DOHH2 (cell line): Measurements from ENCODE around the gene PTPN18.
"Not testable (repeated sequence)": the region's sequence is repeated elsewhere in the genome, so short reads cannot be mapped to it uniquely, and the experiment has no call there.

Source experiments
- H3F3A ChIP-seq: fragments of 200-600 bp; sonication (generic), shearing (Covaris generic); 2 replicates; pipeline ENCODE4 v1.6.0; 2016; ENCODE audit warnings: antibody characterized with exemption, mild to moderate bottlenecking; ENCODE audit not compliant: control insufficient read depth, insufficient read depth
- H3K27ac ChIP-seq: fragments of 200-600 bp; sonication (generic); 2 replicates; pipeline ENCODE4 v1.5.1; 2014; ENCODE audit warnings: low read depth, mild to moderate bottlenecking, low read length, moderate library complexity
- H3K27me3 ChIP-seq: fragments of 200-600 bp; sonication (generic); 2 replicates; pipeline ENCODE4 v1.6.1; 2014; ENCODE audit warnings: mild to moderate bottlenecking, low read length, mixed read lengths; ENCODE audit not compliant: control insufficient read depth
- H3K36me3 ChIP-seq: fragments of 200-600 bp; sonication (generic); 2 replicates; pipeline ENCODE4 v1.6.1; 2014; ENCODE audit warnings: mild to moderate bottlenecking, low read length, moderate library complexity, mixed read lengths; ENCODE audit not compliant: control insufficient read depth
- H3K4me1 ChIP-seq: fragments of 200-600 bp; sonication (generic); 2 replicates; pipeline ENCODE4 v1.6.1; 2014; ENCODE audit warnings: mild to moderate bottlenecking, low read length, mixed read lengths; ENCODE audit not compliant: control insufficient read depth
- H3K4me2 ChIP-seq: fragments of 200-600 bp; sonication (generic); 2 replicates; pipeline ENCODE4 v1.6.0; 2014; ENCODE audit warnings: mild to moderate bottlenecking, low read length, moderate library complexity
- H3K4me3 ChIP-seq: fragments of 200-600 bp; sonication (generic); 2 replicates; pipeline ENCODE4 v1.5.1; 2014; ENCODE audit warnings: mild to moderate bottlenecking, low read length, mixed read lengths
- H3K79me2 ChIP-seq: fragments of 200-600 bp; sonication (generic); 2 replicates; pipeline ENCODE4 v1.6.1; 2014; ENCODE audit warnings: mild to moderate bottlenecking, low read length, mixed read lengths; ENCODE audit not compliant: control insufficient read depth
- H3K9me2 ChIP-seq: fragments of 200-600 bp; sonication (generic); replicated peaks from 2 replicates; pipeline ENCODE4 v1.6.1; 2014; ENCODE audit warnings: mild to moderate bottlenecking, low read length, mixed read lengths; ENCODE audit not compliant: control insufficient read depth
- H3K9me3 ChIP-seq: fragments of 200-600 bp; sonication (generic); 2 replicates; pipeline ENCODE4 v1.6.1; 2014; ENCODE audit warnings: antibody characterized with exemption, low read length, mixed read lengths; ENCODE audit not compliant: control insufficient read depth, insufficient read depth
- H4K20me1 ChIP-seq: fragments of 200-600 bp; sonication (generic); 2 replicates; pipeline ENCODE4 v1.6.0; 2014; ENCODE audit warnings: low read depth, mild to moderate bottlenecking, antibody characterized with exemption, low read length, moderate library complexity; ENCODE audit not compliant: control insufficient read depth, insufficient read depth
- CTCF ChIP-seq: fragments of 200-600 bp; sonication (generic); IDR thresholded peaks from one replicate; pipeline ENCODE4 v1.5.1; 2014; ENCODE audit warnings: antibody characterized with exemption, mild to moderate bottlenecking, low read depth, low read length; ENCODE audit not compliant: poor library complexity, severe bottlenecking
- EZH2phosphoT487 ChIP-seq: fragments of 200-600 bp; sonication (generic); IDR thresholded peaks from 2 replicates; pipeline ENCODE4 v1.6.1; 2017; ENCODE audit warnings: borderline replicate concordance, mild to moderate bottlenecking, antibody characterized with exemption, low read length, moderate library complexity, mixed read lengths

PTPN18 gene

GRCh38 chr2:130391872-130392670 lies 36.2 kb downstream of the PTPN18 start:
- Histone ChIP-seq H3K36me3 (peaks cover 8% of the 10 kb centered on the region; the same call in 1 of the 2 replicates), H3K27me3 (no peaks in the 10 kb centered on the region), H3K4me2 (peak overlapping the region; percentile 80), H3K4me1 (peaks cover 71% of the 10 kb centered on the region), H4K20me1 (no peaks in the 10 kb centered on the region), H3K9me2 (no peaks in the 10 kb centered on the region), H3K9me3 (no peaks in the 10 kb centered on the region), H3K4me3 (peak overlapping the region; percentile 74), H3F3A (peaks cover 33% of the 10 kb centered on the region), H3K27ac (peak overlapping the region; percentile 99), H3K79me2 (peaks cover 18% of the 10 kb centered on the region)
- TF ChIP-seq EZH2phosphoT487 (no peak), CTCF (no peak)

GRCh38 chr2:130393318-130393910 lies 37.6 kb downstream of the PTPN18 start:
- peaks cover 18% of the 10 kb centered on the region for H3K79me2 ChIP-seq
- H3K9me2 ChIP-seq, result no peaks in the 10 kb centered on the region
- peak overlapping the region; percentile 80 for H3K4me2 ChIP-seq
- TF ChIP-seq EZH2phosphoT487 (no peak), CTCF (no peak)
- H3K27me3 ChIP-seq, result no peaks in the 10 kb centered on the region
- H3F3A ChIP-seq, result peaks cover 21% of the 10 kb centered on the region
- peak overlapping the region; percentile 74 for H3K4me3 ChIP-seq
- no peaks in the 10 kb centered on the region for H3K9me3 ChIP-seq
- peak overlapping the region; percentile 99 for H3K27ac ChIP-seq
- H4K20me1 ChIP-seq, result no peaks in the 10 kb centered on the region
- H3K4me1 ChIP-seq, result peaks cover 58% of the 10 kb centered on the region
- peaks cover 8% of the 10 kb centered on the region; the same call in 1 of the 2 replicates for H3K36me3 ChIP-seq

DNA sequence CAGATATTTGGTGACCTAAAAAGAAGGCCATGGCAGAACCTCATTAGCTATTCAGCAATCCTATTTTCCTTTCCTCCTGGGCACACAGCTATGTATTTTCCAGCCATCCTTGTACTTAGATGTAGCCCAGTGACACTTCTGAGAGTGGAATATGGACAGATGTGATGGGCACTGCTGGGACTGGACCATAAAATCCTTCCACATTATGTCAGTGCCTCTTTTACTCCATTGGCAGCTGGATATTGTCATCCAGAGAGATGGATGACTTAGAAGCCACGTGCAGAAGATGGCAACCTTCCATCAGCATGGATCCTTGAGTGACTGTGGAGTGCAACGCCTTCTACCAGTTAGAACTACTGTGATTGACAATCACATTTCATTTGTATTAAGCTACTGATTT lies 50.4 kb downstream of the PTPN18 start:
- H3K4me3 ChIP-seq, H3K4me1 ChIP-seq, H3F3A ChIP-seq, H3K36me3 ChIP-seq, H3K27ac ChIP-seq, H3K9me2 ChIP-seq, H3K27me3 ChIP-seq, H3K4me2 ChIP-seq, H3K79me2 ChIP-seq, H3K9me3 ChIP-seq, H4K20me1 ChIP-seq: not testable (repeated sequence)

DNA sequence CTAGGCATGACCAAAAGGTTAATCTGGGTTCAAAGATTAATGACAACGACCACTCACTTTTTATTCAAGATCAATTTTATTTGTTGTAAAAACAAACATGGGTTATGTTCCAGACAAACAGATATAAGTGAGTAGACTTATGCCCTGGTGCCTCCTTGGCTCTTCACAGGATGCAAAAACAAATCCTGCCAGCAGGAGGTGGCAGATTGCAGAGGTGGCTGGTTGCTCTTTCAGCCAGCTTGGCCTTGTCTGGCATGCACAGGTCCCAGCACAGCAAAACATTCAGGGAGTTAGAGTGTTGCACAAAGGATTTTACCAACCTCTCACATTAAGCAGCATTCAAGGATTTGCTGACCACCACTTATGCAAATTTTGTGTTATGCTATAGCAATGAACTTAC lies 60.8 kb downstream of the PTPN18 start:
- H3K4me2 ChIP-seq, H3K4me3 ChIP-seq, H3F3A ChIP-seq, H3K79me2 ChIP-seq, H3K9me3 ChIP-seq, H3K27ac ChIP-seq, H4K20me1 ChIP-seq, H3K36me3 ChIP-seq, H3K27me3 ChIP-seq, H3K4me1 ChIP-seq, H3K9me2 ChIP-seq: not testable (repeated sequence)

DNA sequence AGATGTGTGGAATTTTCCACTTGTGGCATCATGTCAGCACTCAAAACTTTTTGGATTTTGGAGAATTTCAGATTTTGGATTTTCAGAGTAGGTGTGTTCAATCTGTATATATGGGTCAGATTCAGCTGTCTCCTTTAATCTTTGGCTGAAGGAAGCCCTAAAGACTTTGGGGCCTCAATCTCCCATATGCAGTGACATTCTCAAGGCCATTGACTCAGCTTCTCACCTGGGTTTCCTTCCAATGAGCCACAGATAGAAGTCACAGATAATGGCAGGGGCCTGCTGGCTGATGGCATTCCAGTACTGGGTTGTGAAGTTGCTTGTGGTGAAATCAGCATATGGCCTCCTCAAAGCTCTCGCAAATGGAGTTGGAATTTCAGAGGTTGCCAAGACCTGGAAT lies 63.0 kb downstream of the PTPN18 start:
- H3K4me2 ChIP-seq, H4K20me1 ChIP-seq, H3K9me2 ChIP-seq, H3K36me3 ChIP-seq, H3K4me3 ChIP-seq, H3K79me2 ChIP-seq, H3K4me1 ChIP-seq, H3K9me3 ChIP-seq, H3K27me3 ChIP-seq, H3K27ac ChIP-seq, H3F3A ChIP-seq: not testable (repeated sequence)
